Body of pancreas (tissue), 4 donors: Measurements from ENCODE around the gene GSC2. TPM values are rescaled to one million over a fixed set of nuclear protein-coding genes. Genes with fewer than 3 reads are reported as not detected.

Experiments used
- ATAC-seq: fragments of 150-250 bp; one replicate; pipeline ENCODE4 v1.9.1; 2016
- DNase-seq, 4 donors: peaks; one replicate each; pipeline ENCODE4 v3.0.0-alpha.2; 2019
- H3K27ac ChIP-seq, 4 donors: fragments of 200-600 bp; sonication (generic); 1 replicate in 3 of 4; 2 replicates in 1 of 4; pipeline versions ENCODE4 v1.5.1 to v1.6.1; 2016 to 2019; ENCODE audit warnings: mild to moderate bottlenecking in 1 of 4, mixed read lengths in 1 of 4, moderate library complexity in 1 of 4
- H3K27me3 ChIP-seq, 2 donors: fragments of 200-600 bp; sonication (generic); one replicate each; pipeline ENCODE4 v1.6.0; 2016; ENCODE audit warnings: mild to moderate bottlenecking in 1 of 2
- H3K36me3 ChIP-seq, 2 donors: fragments of 200-600 bp; sonication (generic); replicated peaks in 1 of 2; 2 replicates each; pipeline ENCODE4 v1.5.1; 2016; ENCODE audit warnings: low read depth in 2 of 2; ENCODE audit not compliant: insufficient read depth in 1 of 2
- H3K4me1 ChIP-seq: fragments of 200-600 bp; sonication (generic); one replicate; pipeline ENCODE4 v1.6.0; 2016
- H3K4me3 ChIP-seq, 2 donors: fragments of 200-600 bp; sonication (generic); 1 replicate in 1 of 2; 2 replicates in 1 of 2; pipeline ENCODE4 v1.5.1; 2016 to 2019
- H3K9me3 ChIP-seq, 3 donors: fragments of 200-600 bp; sonication (generic); 1 replicate in 2 of 3; 2 replicates in 1 of 3; pipeline ENCODE4 v1.5.1; 2016
- CTCF ChIP-seq, 7 experiments: fragments of 450-650 bp in 4 of 7; fragments of 200-600 bp in 3 of 7; sonication (generic) in 3 of 7; IDR thresholded peaks; one replicate each; pipeline ENCODE4 v1.5.1; 2016 to 2019; ENCODE audit warnings: antibody characterized with exemption in 7 of 7
- POLR2A ChIP-seq, 3 donors: fragments of 450-650 bp; IDR thresholded peaks; one replicate each; pipeline ENCODE4 v1.6.1; 2016; ENCODE audit warnings: antibody characterized with exemption in 3 of 3, mild to moderate bottlenecking in 2 of 3
- WGBS, 2 donors: methylation state at CpG; one replicate each; pipeline ENCODE4 v1.1.5; 2017; 5-methylcytosine and 5-hydroxymethylcytosine counted together
- intact Hi-C: fragments of 100-400 bp; cut with DNase I; formaldehyde crosslinking; loops from one replicate; pipeline ENCODE4 v1.15.1; 2023
- total RNA-seq, 2 donors: library from RNA; depleted of rRNA; stranded (reverse); fragments of >200 nt; gene quantifications; one replicate each; pipeline ENCODE4 v1.1.0, GENCODE V29; 2016

The GSC2 gene
- total RNA-seq, 2 donors from 2014 or later = not detected

GRCh38 chr22:19195796-19196731 lies 46.0 kb upstream of the GSC2 start:
- intact Hi-C loops = no loop called here
- TF ChIP-seq CTCF (IDR thresholded peaks at IDR 0.05) (no peak), POLR2A (IDR thresholded peaks at IDR 0.05) (no peak)
- DNase-seq (no peak), ATAC-seq (no peak)
- no peaks in the 10 kb centered on the region for H3K36me3 ChIP-seq
- no peaks in the 10 kb centered on the region for H3K9me3 ChIP-seq
- 82 to 84% methylated on average over 19 to 23 of the region's 23 CpGs for WGBS, 2 donors
- no peaks in the 10 kb centered on the region for H3K27me3 ChIP-seq
- no peaks in the 10 kb centered on the region for H3K4me1 ChIP-seq
- no peak overlapping the region for H3K4me3 ChIP-seq
- no peak overlapping the region for H3K27ac ChIP-seq

- Histone ChIP-seq H3K27me3 (no peaks in the 10 kb centered on the region), H3K27ac (no peak overlapping the region), H3K4me3 (no peak overlapping the region), H3K4me1 (no peaks in the 10 kb centered on the region), H3K9me3 (no peaks in the 10 kb centered on the region), H3K36me3 (no peaks in the 10 kb centered on the region)
- intact Hi-C loops = no loop called here
- ATAC-seq (no peak), DNase-seq (no peak)
- 84 to 88% methylated on average over 11 to 16 of the region's 16 CpGs for WGBS, 2 donors
- TF ChIP-seq CTCF (IDR thresholded peaks at IDR 0.05) = no peak
- no peak for TF ChIP-seq POLR2A (IDR thresholded peaks at IDR 0.05)
These were observed 44.9 kb upstream of the GSC2 start for GRCh38 chr22:19194766-19195536.

GRCh38 chr22:19193879-19194278 lies 43.8 kb upstream of the GSC2 start:
- WGBS, 2 donors = 85 to 90% methylated on average over 6 of the region's 6 CpGs
- DNase-seq (no peak), ATAC-seq (no peak)
- Histone ChIP-seq H3K4me3 (no peak overlapping the region), H3K27ac (no peak overlapping the region), H3K36me3 (no peaks in the 10 kb centered on the region), H3K27me3 (no peaks in the 10 kb centered on the region), H3K9me3 (no peaks in the 10 kb centered on the region), H3K4me1 (no peaks in the 10 kb centered on the region)
- TF ChIP-seq POLR2A (IDR thresholded peaks at IDR 0.05) (no peak), CTCF (IDR thresholded peaks at IDR 0.05) (no peak)
- intact Hi-C loops = no loop called here

GRCh38 chr22:19187716-19188563 lies 37.8 kb upstream of the GSC2 start:
- H3K4me3 ChIP-seq = no peak overlapping the region
- H3K27me3 ChIP-seq = no peaks in the 10 kb centered on the region
- DNase-seq = no peak
- H3K36me3 ChIP-seq = no peaks in the 10 kb centered on the region
- H3K27ac ChIP-seq = no peak overlapping the region
- 74 to 81% methylated on average over 5 to 6 of the region's 6 CpGs for WGBS, 2 donors
- no peaks in the 10 kb centered on the region for H3K9me3 ChIP-seq
- intact Hi-C loops = loop anchor here (10.0 kb wide), 1 partner anchor 97 kb away; no protein-coding TSS in a partner anchor
- TF ChIP-seq POLR2A (IDR thresholded peaks at IDR 0.05) (no peak), CTCF (IDR thresholded peaks at IDR 0.05) (no peak)
- no peaks in the 10 kb centered on the region for H3K4me1 ChIP-seq
- no peak for ATAC-seq
